WTC11 (cell line): ENCODE measurements around the gene RACGAP1.

ENCODE experiments used
- CREB1 ChIP-seq: sonication (generic); formaldehyde crosslinking; IDR thresholded peaks from 2 replicates; pipeline ENCODE4 v1.8.0; 2023; ENCODE audit warnings: mild to moderate bottlenecking, missing genetic modification reagents
- CTCF ChIP-seq: fragments of 200-600 bp; IDR thresholded peaks from 2 replicates; pipeline ENCODE4 v1.8.0; 2022; ENCODE audit warnings: antibody characterized with exemption
- E2F1 ChIP-seq: sonication (generic); formaldehyde crosslinking; IDR thresholded peaks from 2 replicates; pipeline ENCODE4 v1.8.0; 2022; ENCODE audit warnings: mild to moderate bottlenecking, missing genetic modification reagents
- ELF4 ChIP-seq: sonication (generic); formaldehyde crosslinking; IDR thresholded peaks from 2 replicates; pipeline ENCODE4 v1.8.1; 2022; ENCODE audit warnings: low read depth, mild to moderate bottlenecking, moderate library complexity, missing genetic modification reagents
- FOXK1 ChIP-seq: sonication (generic); formaldehyde crosslinking; IDR thresholded peaks from 2 replicates; pipeline ENCODE4 v1.8.0; 2022; ENCODE audit warnings: mild to moderate bottlenecking, moderate library complexity, missing genetic modification reagents
- GTF2I ChIP-seq: fragments of 250-450 bp; sonication (Bioruptor Pico); conservative IDR thresholded peaks from 2 replicates; pipeline ENCODE4 v1.4.0; 2021; ENCODE audit warnings: mild to moderate bottlenecking
- IRF1 ChIP-seq: sonication (generic); formaldehyde crosslinking; IDR thresholded peaks from 2 replicates; pipeline ENCODE4 v1.8.0; 2023; ENCODE audit warnings: missing genetic modification reagents
- MAX ChIP-seq: sonication (generic); formaldehyde crosslinking; IDR thresholded peaks from 2 replicates; pipeline ENCODE4 v1.8.0; 2022; ENCODE audit warnings: mild to moderate bottlenecking, missing genetic modification reagents
- MXD4 ChIP-seq: fragments of 250-450 bp; sonication (Bioruptor Pico); IDR thresholded peaks from 2 replicates; pipeline ENCODE4 v1.8.0; 2021; ENCODE audit warnings: mild to moderate bottlenecking, moderate library complexity, borderline replicate concordance
- PRDM15 ChIP-seq: sonication (generic); formaldehyde crosslinking; IDR thresholded peaks from 2 replicates; pipeline ENCODE4 v1.8.0; 2022; ENCODE audit warnings: missing genetic modification reagents
- SP1 ChIP-seq: sonication (generic); formaldehyde crosslinking; conservative IDR thresholded peaks from 2 replicates; pipeline ENCODE4 v1.8.1; 2022; ENCODE audit warnings: missing genetic modification reagents
- USF1 ChIP-seq: sonication (generic); formaldehyde crosslinking; IDR thresholded peaks from 2 replicates; pipeline ENCODE4 v1.8.0; 2022; ENCODE audit warnings: mild to moderate bottlenecking, missing genetic modification reagents
- ZBTB43 ChIP-seq: sonication (generic); formaldehyde crosslinking; IDR thresholded peaks from 2 replicates; pipeline ENCODE4 v1.8.1; 2023; ENCODE audit warnings: mild to moderate bottlenecking, missing genetic modification reagents
- ZNF232 ChIP-seq: sonication (generic); formaldehyde crosslinking; IDR thresholded peaks from 2 replicates; pipeline ENCODE4 v1.8.0; 2022; ENCODE audit warnings: mild to moderate bottlenecking, missing genetic modification reagents

- TF ChIP-seq SP1, result no peak
- TF ChIP-seq MAX (CRISPR knock-in tag), result no peak
- TF ChIP-seq IRF1, result no peak
- no peak for TF ChIP-seq ELF4
- TF ChIP-seq GTF2I, result no peak
- no peak for TF ChIP-seq MXD4 (CRISPR knock-in tag)
- no peak for TF ChIP-seq CREB1 (CRISPR knock-in tag)
- TF ChIP-seq CTCF, result no peak
- TF ChIP-seq ZNF232 (CRISPR knock-in tag), result no peak
- no peak for TF ChIP-seq FOXK1 (CRISPR knock-in tag)
- TF ChIP-seq ZBTB43 (CRISPR knock-in tag), result no peak
- TF ChIP-seq E2F1 (CRISPR knock-in tag), result no peak
- no peak for TF ChIP-seq USF1
- TF ChIP-seq PRDM15 (CRISPR knock-in tag), result no peak
Measured at GRCh38 chr12:50061171-50061570, 35.9 kb upstream of the RACGAP1 start.
